ENCODE results near the gene MYBPHL.
A peak's percentile ranks its signal among the peaks of the same experiment; 100 is the strongest.
"Not testable (repeated sequence)": the region's sequence is repeated elsewhere in the genome, so short reads cannot be mapped to it uniquely, and the experiment has no call there.

The MYBPHL gene

GRCh38 chr1:109305991-109306390 lies 820 bp downstream of the MYBPHL start:
- not testable (repeated sequence) for DNase-seq (ENCODE audit: low read depth in 2 of 2)

GRCh38 chr1:109304226-109304920 lies 2.4 kb downstream of the MYBPHL start:
- DNase-seq (ENCODE audit: low read depth in 2 of 2) = no peak

GRCh38 chr1:109301874-109302273 lies 4.9 kb downstream of the MYBPHL start:
- no peak for DNase-seq (ENCODE audit: low read depth in 2 of 2)

- DNase-seq (ENCODE audit: low read depth in 2 of 2) = no peak
These were observed 6.1 kb downstream of the MYBPHL start for GRCh38 chr1:109300650-109301151.

GRCh38 chr1:109299558-109300343 lies 7.1 kb downstream of the MYBPHL start:
- DNase-seq (ENCODE audit: low read depth in 2 of 2) = no peak

- DNase-seq (ENCODE audit: low read depth in 2 of 2) = no peak
These were observed 7.9 kb downstream of the MYBPHL start for GRCh38 chr1:109298666-109299557.

GRCh38 chr1:109296782-109297181 lies 10.0 kb downstream of the MYBPHL start:
- DNase-seq (ENCODE audit: low read depth in 2 of 2) = no peak

- no peak for DNase-seq (ENCODE audit: low read depth in 2 of 2)
These were observed 10.9 kb downstream of the MYBPHL start for GRCh38 chr1:109295712-109296415.

- DNase-seq (ENCODE audit: low read depth in 2 of 2) = no peak
These were observed 12.3 kb downstream of the MYBPHL start for GRCh38 chr1:109294481-109294880.

GRCh38 chr1:109293026-109293425 lies 13.8 kb downstream of the MYBPHL start:
- no peak for DNase-seq (ENCODE audit: low read depth in 2 of 2)

- no peak for DNase-seq (ENCODE audit: low read depth in 2 of 2)
These were observed 14.4 kb downstream of the MYBPHL start for GRCh38 chr1:109292364-109292763.

- DNase-seq (ENCODE audit: low read depth in 2 of 2) = no peak
These were observed 15.8 kb downstream of the MYBPHL start for GRCh38 chr1:109290998-109291397.

GRCh38 chr1:109290137-109290536 lies 16.7 kb downstream of the MYBPHL start:
- DNase-seq (ENCODE audit: low read depth in 2 of 2) = no peak

GRCh38 chr1:109286762-109287161 lies 20.0 kb downstream of the MYBPHL start:
- not testable (repeated sequence) for DNase-seq (ENCODE audit: low read depth in 2 of 2)

- DNase-seq (ENCODE audit: low read depth in 2 of 2) = no peak
These were observed 22.8 kb downstream of the MYBPHL start for GRCh38 chr1:109283748-109284600.

GRCh38 chr1:109282952-109283747 lies 23.7 kb downstream of the MYBPHL start, which contains the start of gene PSRC1:
TSS of gene PSRC1 (minus strand) at chr1:109283145.
- peak; percentile 82 to 84 for DNase-seq (ENCODE audit: low read depth in 2 of 2)

GRCh38 chr1:109282497-109282951 lies 24.3 kb downstream of the MYBPHL start:
- no peak for DNase-seq (ENCODE audit: low read depth in 2 of 2)

- no peak for DNase-seq (ENCODE audit: low read depth in 2 of 2)
These were observed 24.9 kb downstream of the MYBPHL start for GRCh38 chr1:109281680-109282496.

Data from stimulated activated CD4-positive, alpha-beta T cell treated with anti-CD3 and anti-CD28 coated beads, Interleukin-1b, Interleukin-23, amount 100 ng/mL, for 4 hours (primary cell).